Measurements from ENCODE around the gene ATXN1.

DNA sequence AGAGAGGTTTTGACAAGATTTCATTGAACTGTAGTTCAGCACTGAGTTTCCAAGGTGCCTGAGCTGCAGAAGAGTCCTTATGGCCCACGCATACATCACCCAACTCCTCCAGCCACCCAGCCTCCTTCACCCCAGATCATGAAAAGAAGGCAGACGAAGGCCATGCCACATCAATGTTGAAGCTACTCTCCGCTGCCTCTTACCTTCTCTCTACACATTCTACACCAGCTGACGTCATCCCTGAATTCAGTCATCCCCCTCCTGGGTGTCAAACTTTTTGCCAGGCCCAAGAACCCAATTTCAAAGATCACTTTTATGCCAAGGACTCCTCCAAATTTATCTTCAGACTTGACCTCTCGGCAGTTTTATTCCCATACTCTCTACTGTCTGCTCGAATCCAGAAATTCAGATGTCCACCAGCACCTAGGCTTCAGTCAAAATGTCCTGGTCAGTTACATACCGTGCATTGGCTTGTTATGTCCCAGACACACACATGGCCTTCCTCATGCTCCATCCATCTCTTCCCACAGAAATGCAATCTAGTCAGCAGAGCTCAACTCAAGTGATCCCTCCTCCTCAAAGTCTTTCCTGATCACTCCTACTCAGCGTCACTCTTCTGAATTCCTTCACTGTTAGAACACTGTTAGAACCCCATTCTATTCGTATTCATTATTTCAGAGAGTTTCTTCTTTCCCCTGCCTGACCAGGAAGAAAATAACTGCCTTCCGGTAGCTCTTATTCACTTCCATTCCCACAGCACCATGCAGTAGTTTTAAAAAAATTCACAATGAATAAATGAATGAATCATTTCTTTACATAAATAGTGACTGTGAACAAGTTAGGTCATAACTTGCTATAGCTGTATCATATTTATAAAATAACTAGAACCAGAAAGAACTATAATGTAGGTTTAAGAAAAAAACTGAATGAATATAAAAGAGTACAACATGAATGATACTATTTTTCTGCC is 11.5 kb downstream of the ATXN1 start:
- TF ChIP-seq, protein P1, sequence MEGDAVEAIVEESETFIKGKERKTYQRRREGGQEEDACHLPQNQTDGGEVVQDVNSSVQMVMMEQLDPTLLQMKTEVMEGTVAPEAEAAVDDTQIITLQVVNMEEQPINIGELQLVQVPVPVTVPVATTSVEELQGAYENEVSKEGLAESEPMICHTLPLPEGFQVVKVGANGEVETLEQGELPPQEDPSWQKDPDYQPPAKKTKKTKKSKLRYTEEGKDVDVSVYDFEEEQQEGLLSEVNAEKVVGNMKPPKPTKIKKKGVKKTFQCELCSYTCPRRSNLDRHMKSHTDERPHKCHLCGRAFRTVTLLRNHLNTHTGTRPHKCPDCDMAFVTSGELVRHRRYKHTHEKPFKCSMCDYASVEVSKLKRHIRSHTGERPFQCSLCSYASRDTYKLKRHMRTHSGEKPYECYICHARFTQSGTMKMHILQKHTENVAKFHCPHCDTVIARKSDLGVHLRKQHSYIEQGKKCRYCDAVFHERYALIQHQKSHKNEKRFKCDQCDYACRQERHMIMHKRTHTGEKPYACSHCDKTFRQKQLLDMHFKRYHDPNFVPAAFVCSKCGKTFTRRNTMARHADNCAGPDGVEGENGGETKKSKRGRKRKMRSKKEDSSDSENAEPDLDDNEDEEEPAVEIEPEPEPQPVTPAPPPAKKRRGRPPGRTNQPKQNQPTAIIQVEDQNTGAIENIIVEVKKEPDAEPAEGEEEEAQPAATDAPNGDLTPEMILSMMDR (IDR thresholded peaks at IDR 0.05; ENCODE audit: insufficient read depth, low read length, poor library complexity, severe bottlenecking), result no peak
- no peak for TF ChIP-seq EZH2phosphoT487 (conservative IDR thresholded peaks at IDR 0.05; ENCODE audit: low read length)
